Amygdala (tissue), 56 donors: ENCODE data around the gene NKAPL.
A peak's percentile ranks its signal among the peaks of the same experiment; 100 is the strongest.

ENCODE experiments used
- DNase-seq, 56 donors: peaks; one replicate each; lab custom pipeline; 2025; lab: John Stamatoyannopoulos, UW

The NKAPL gene

DNA sequence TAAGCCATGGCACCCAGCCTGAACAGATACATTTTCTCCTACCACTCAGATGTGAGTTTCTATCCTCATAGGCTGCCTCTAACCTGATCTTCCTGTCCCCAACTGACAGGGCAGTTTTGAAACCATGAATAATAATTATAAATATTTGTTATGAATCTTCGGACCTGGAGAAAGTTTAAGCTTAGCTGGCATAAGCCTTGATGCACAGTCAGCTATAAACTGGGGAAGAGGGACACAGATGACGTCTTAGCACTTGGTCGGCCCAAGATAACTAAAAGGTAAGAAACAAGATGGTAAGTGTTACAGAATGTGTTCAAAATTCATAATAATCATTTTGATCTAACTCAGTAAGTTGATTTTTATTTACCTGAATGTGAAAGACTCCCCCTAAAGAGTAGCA lies 15.2 kb upstream of the NKAPL start:
- DNase-seq: no peak

GRCh38 chr6:28245206-28245941 lies 13.7 kb upstream of the NKAPL start:
- no peak for DNase-seq

GRCh38 chr6:28248916-28249315 lies 10.2 kb upstream of the NKAPL start:
- DNase-seq: no peak

- DNase-seq: no peak
These were observed 8.3 kb upstream of the NKAPL start for GRCh38 chr6:28250747-28251146.

DNA sequence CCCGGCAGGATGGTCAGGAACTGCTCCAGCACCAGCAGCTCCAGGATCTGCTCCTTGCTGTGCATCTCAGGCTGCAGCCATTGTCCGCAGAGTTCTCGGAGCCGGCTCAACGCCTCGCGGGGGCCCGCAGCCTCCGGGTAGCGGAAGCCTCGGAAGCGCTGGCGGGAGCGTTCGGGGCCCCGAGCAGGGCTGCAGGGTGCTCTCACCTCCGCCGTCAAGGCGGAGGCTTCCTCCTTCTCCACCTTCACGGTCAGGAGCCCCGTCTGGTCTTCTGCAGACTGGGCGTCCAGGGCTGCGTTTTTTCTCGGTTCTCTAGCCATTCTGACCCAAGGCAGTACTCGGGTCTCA lies 7.5 kb upstream of the NKAPL start:
- peak in 4 of 56 donors; percentile 9 to 53 (median 40) for DNase-seq

- DNase-seq: peak in 55 of 56 donors; percentile 3 to 87 (median 56)
These were observed 6.8 kb upstream of the NKAPL start, which contains the start of gene ZKSCAN4 for GRCh38 chr6:28252009-28252975. TSS of gene ZKSCAN4 (minus strand) at chr6:28252269. CDS start at chr6:28251980, 289 bp downstream.

DNA sequence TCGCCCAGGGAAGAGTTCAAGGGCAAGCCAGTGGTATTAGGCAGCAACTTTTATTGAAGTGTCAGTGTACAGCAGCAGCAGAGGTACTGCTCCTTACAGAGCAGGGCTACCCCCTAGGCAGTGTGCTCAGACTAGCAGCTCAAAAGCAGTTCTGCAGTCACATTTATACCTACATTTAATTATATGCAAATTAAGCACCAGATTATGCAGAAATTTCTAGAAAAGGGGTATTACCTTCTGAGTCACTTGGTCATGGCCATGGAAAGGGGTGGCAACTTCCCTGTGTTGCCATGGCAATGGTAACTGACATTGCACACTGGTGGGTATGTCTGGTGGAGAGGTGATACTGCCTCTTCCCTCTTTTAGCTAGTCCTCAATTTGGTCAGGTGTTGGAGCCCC lies 5.0 kb upstream of the NKAPL start:
- no peak for DNase-seq

DNA sequence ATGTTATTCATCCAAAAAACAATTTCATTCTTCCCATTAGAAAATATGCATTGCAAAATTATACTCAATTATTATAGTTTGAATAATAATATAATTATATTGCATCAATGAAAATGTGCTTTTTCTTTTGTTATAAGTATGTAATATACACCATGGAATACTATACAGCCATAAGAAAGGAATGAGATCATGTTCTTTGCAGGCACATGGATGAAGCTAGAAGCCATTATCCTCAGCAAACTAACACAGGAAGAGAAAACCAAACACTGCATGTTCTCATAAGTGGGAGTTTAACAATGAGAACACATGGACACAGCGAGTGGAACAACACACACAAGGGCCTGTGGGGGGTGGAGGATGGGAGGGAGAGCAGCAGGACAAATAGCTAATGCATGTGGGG lies 2.1 kb upstream of the NKAPL start:
- DNase-seq: no peak

DNA sequence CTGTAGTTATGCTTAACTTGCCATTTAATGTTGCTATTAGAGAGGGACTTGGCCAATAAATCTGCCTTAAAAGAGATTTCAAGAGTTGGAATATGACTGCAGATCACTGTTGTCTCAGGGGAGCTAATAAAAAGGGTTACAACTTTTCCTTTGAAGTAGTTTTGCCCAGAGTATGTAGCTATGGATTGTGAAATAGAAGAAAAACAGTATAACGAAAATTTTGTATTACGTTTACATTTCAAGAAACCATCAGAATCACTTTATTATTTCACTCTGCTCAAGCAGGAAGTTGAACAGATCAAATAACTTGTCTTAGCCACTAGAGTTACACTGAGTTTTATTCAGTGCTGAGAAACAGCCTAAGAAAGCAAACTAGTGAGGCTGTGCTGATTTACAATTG lies 4.8 kb downstream of the NKAPL start:
- no peak for DNase-seq

GRCh38 chr6:28264834-28265401 lies 5.8 kb downstream of the NKAPL start:
- DNase-seq: no peak

DNA sequence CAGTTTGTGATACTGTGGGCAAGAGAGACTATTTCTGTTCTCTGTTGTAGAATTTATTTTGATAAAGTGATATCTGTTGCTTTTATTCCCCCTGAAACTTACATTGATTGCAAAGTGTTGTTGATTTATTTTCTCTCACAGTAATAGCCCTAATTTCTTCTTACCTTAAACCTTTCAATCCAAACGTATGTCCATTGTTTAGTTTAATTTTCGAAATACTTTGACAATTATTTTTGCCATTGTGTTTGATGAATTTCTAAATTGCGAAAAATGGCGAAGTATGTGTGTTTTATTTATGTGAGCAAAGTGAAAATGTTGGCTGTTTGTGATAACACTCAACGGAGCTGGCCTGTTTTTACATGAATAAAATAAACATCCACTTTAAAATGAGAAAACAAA lies 7.5 kb downstream of the NKAPL start:
- DNase-seq: no peak

- peak; percentile 20 to 90 (median 72) for DNase-seq
These were observed 8.0 kb downstream of the NKAPL start, which contains the start of gene ZSCAN26 for GRCh38 chr6:28266962-28267694. TSS of gene ZSCAN26 (plus strand) at chr6:28267143. CDS start at chr6:28271920, 4,777 bp downstream.

- DNase-seq: no peak
These were observed 8.6 kb downstream of the NKAPL start for GRCh38 chr6:28267695-28268059.

GRCh38 chr6:28269492-28269891 lies 10.4 kb downstream of the NKAPL start:
- DNase-seq: no peak

DNA sequence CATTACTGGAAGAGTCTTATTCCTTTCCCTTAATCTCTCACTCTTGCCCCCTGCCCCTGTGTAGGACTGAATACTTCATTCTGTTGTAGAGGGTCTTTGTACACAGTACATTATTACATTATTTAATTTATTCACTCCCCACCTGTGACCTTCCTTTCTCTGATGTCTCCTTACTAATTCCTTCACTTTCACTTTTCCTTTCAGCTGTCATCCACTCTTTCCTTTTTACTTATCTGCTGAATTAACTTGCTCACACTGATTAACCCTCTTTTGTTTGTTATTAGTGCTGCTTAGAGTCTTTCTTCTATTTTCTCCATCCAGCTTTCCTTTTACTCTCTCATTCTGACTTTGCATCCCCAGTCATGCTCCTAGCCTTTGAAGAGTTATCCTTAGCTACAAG lies 15.8 kb downstream of the NKAPL start:
- DNase-seq: no peak

- no peak for DNase-seq
These were observed 18.6 kb downstream of the NKAPL start for GRCh38 chr6:28277746-28278145.

GRCh38 chr6:28280595-28281287 lies 21.6 kb downstream of the NKAPL start:
- DNase-seq: no peak

GRCh38 chr6:28281288-28282064 lies 22.4 kb downstream of the NKAPL start, which contains the start of gene PGBD1:
TSS of gene PGBD1 (plus strand) at chr6:28281572. CDS start at chr6:28283814, 2,242 bp downstream.
- peak in 52 of 56 donors; percentile 1 to 72 (median 32) for DNase-seq

GRCh38 chr6:28282926-28283325 lies 23.8 kb downstream of the NKAPL start:
- DNase-seq: no peak
